Measurements from ENCODE around the gene CPB2. TPM values are rescaled to one million over a fixed set of nuclear protein-coding genes. Genes with fewer than 3 reads are reported as not detected.

The CPB2 gene
- total and polyA plus RNA-seq, 2 donors (not counting 1 experiment from before 2014, with no cell fraction given): not detected

- Histone ChIP-seq H3K9ac (ENCODE audit: insufficient read depth, low read length) (no peak overlapping the region), H3K27me3 (ENCODE audit: control insufficient read depth, insufficient read depth, low read length) (no peaks in the 10 kb centered on the region), H3K79me2 (ENCODE audit: control insufficient read depth, insufficient read depth, low read length) (peaks cover 39% of the 10 kb centered on the region), H3K4me1 (ENCODE audit: control insufficient read depth, extremely low read depth, insufficient read depth, low read length) (no peaks in the 10 kb centered on the region), H3K4me2 (ENCODE audit: extremely low read depth, insufficient read depth, low read length) (no peak overlapping the region), H4K20me1 (ENCODE audit: control insufficient read depth, extremely low read depth, insufficient read depth, low read length) (no peaks in the 10 kb centered on the region), H3K36me3 (ENCODE audit: control insufficient read depth, insufficient read depth, low read length) (peaks cover 1% of the 10 kb centered on the region), H3K4me3 (replicated peaks in 1 of 4; ENCODE audit: control extremely low read depth in 1 of 4, insufficient read depth in 1 of 4, low read depth in 3 of 4, low read length in 4 of 4) (no peak overlapping the region), H3K9me3 (ENCODE audit: control insufficient read depth, insufficient read depth, low read depth, low read length) (no peaks in the 10 kb centered on the region), H3K27ac (ENCODE audit: insufficient read depth, low read length) (no peak overlapping the region), H2AFZ (ENCODE audit: low read length) (no peak overlapping the region)
- no peak for DNase-seq (ENCODE audit: low read depth in 2 of 2)
- no peak for TF ChIP-seq EZH2 (IDR thresholded peaks at IDR 0.05; ENCODE audit: low read length, missing control alignments)
- TF ChIP-seq CTCF (conservative IDR thresholded peaks at IDR 0.05 in 1 of 2, IDR thresholded peaks at IDR 0.05 in 1 of 2; ENCODE audit: low read depth in 1 of 2, low read length in 2 of 2): no peak
Observed at GRCh38 chr13:46045424-46045823, 59.4 kb downstream of the CPB2 start.

DNA sequence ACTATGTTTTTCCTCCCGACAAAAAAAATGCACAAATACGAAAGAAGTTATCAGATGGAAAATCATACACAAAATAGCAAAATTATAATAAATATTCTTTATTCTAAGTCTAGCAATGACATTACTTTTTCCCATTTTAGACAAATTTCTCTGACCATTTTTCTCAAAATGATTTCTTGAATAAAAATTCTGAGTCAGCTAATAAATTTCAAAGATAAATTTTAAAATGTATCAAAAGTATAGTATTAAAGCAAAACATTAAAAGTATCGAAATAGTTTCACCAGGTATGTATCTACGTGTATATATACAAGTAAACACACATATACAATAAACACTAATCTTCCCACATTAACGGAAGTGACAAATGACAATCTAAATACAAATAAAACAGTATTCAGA lies 61.2 kb downstream of the CPB2 start:
- peaks cover 25% of the 10 kb centered on the region for H3K79me2 ChIP-seq (ENCODE audit: control insufficient read depth, insufficient read depth, low read length)
- DNase-seq (ENCODE audit: low read depth in 2 of 2): no peak

GRCh38 chr13:46041419-46041839 lies 63.4 kb downstream of the CPB2 start:
- H3K9ac ChIP-seq (ENCODE audit: insufficient read depth, low read length): no peak overlapping the region
- H3K27ac ChIP-seq (ENCODE audit: insufficient read depth, low read length): no peak overlapping the region
- peaks cover 1% of the 10 kb centered on the region for H3K36me3 ChIP-seq (ENCODE audit: control insufficient read depth, insufficient read depth, low read length)
- no peaks in the 10 kb centered on the region for H3K27me3 ChIP-seq (ENCODE audit: control insufficient read depth, insufficient read depth, low read length)
- no peak overlapping the region for H2AFZ ChIP-seq (ENCODE audit: low read length)
- peaks cover 3% of the 10 kb centered on the region for H3K4me1 ChIP-seq (ENCODE audit: control insufficient read depth, extremely low read depth, insufficient read depth, low read length)
- no peak overlapping the region for H3K4me3 ChIP-seq (replicated peaks in 1 of 4; ENCODE audit: control extremely low read depth in 1 of 4, insufficient read depth in 1 of 4, low read depth in 3 of 4, low read length in 4 of 4)
- TF ChIP-seq EZH2 (IDR thresholded peaks at IDR 0.05; ENCODE audit: low read length, missing control alignments) (no peak), CTCF (conservative IDR thresholded peaks at IDR 0.05 in 1 of 2, IDR thresholded peaks at IDR 0.05 in 1 of 2; ENCODE audit: low read depth in 1 of 2, low read length in 2 of 2) (no peak)
- H3K4me2 ChIP-seq (ENCODE audit: extremely low read depth, insufficient read depth, low read length): no peak overlapping the region
- H4K20me1 ChIP-seq (ENCODE audit: control insufficient read depth, extremely low read depth, insufficient read depth, low read length): no peaks in the 10 kb centered on the region
- peak; percentile 59 to 79 for DNase-seq (ENCODE audit: low read depth in 2 of 2)
- H3K79me2 ChIP-seq (ENCODE audit: control insufficient read depth, insufficient read depth, low read length): peaks cover 10% of the 10 kb centered on the region
- no peaks in the 10 kb centered on the region for H3K9me3 ChIP-seq (ENCODE audit: control insufficient read depth, insufficient read depth, low read depth, low read length)

More for the DNA sequence above, 61.2 kb downstream of the CPB2 start:
- H3K27me3 ChIP-seq (ENCODE audit: control insufficient read depth, insufficient read depth, low read length): no peaks in the 10 kb centered on the region
- H3K9me3 ChIP-seq (ENCODE audit: control insufficient read depth, insufficient read depth, low read depth, low read length): no peaks in the 10 kb centered on the region
- TF ChIP-seq EZH2 (IDR thresholded peaks at IDR 0.05; ENCODE audit: low read length, missing control alignments) (no peak), CTCF (conservative IDR thresholded peaks at IDR 0.05 in 1 of 2, IDR thresholded peaks at IDR 0.05 in 1 of 2; ENCODE audit: low read depth in 1 of 2, low read length in 2 of 2) (no peak)
- no peaks in the 10 kb centered on the region for H4K20me1 ChIP-seq (ENCODE audit: control insufficient read depth, extremely low read depth, insufficient read depth, low read length)
- H2AFZ ChIP-seq (ENCODE audit: low read length): no peak overlapping the region
- H3K36me3 ChIP-seq (ENCODE audit: control insufficient read depth, insufficient read depth, low read length): peaks cover 1% of the 10 kb centered on the region
- H3K4me3 ChIP-seq (replicated peaks in 1 of 4; ENCODE audit: control extremely low read depth in 1 of 4, insufficient read depth in 1 of 4, low read depth in 3 of 4, low read length in 4 of 4): no peak overlapping the region
- peaks cover 3% of the 10 kb centered on the region for H3K4me1 ChIP-seq (ENCODE audit: control insufficient read depth, extremely low read depth, insufficient read depth, low read length)
- H3K27ac ChIP-seq (ENCODE audit: insufficient read depth, low read length): no peak overlapping the region
- no peak overlapping the region for H3K4me2 ChIP-seq (ENCODE audit: extremely low read depth, insufficient read depth, low read length)
- H3K9ac ChIP-seq (ENCODE audit: insufficient read depth, low read length): no peak overlapping the region
